Left lung (tissue), 10 donors: ENCODE measurements around the gene SDK1. TPM values are rescaled to one million over a fixed set of nuclear protein-coding genes. Genes with fewer than 3 reads are reported as not detected.
"Not testable (repeated sequence)": the region's sequence is repeated elsewhere in the genome, so short reads cannot be mapped to it uniquely, and the experiment has no call there.

Experiments used
- ATAC-seq: fragments of 200-7000 bp; cut with Tn5 transposase; one replicate; pipeline ENCODE4 v1.9.1; 2020; ENCODE audit warnings: moderate library complexity
- DNase-seq, 4 donors: peaks; one replicate each; pipeline ENCODE4 v3.0.0-alpha.2; 2013 to 2020
- H3K27ac ChIP-seq, 2 donors: fragments of 200-600 bp; sonication (generic) in 1 of 2; one replicate each; pipeline versions ENCODE4 v1.5.0 to v1.8.0; 2020 to 2021
- H3K27me3 ChIP-seq, 2 donors: fragments of 200-600 bp; sonication (generic) in 1 of 2; one replicate each; pipeline versions ENCODE4 v1.5.0 to v1.8.0; 2020 to 2021
- H3K36me3 ChIP-seq, 2 donors: fragments of 200-600 bp; sonication (generic) in 1 of 2; one replicate each; pipeline versions ENCODE4 v1.5.0 to v1.8.0; 2020 to 2021
- H3K4me1 ChIP-seq, 2 donors: fragments of 200-600 bp; one replicate each; pipeline ENCODE4 v1.8.0; 2021
- H3K4me3 ChIP-seq, 2 donors: fragments of 200-600 bp; sonication (generic) in 1 of 2; one replicate each; pipeline versions ENCODE4 v1.5.0 to v1.8.0; 2020 to 2021; ENCODE audit warnings: mild to moderate bottlenecking in 1 of 2
- H3K9me3 ChIP-seq, 2 donors: fragments of 200-600 bp; sonication (generic) in 1 of 2; one replicate each; pipeline versions ENCODE4 v1.5.0 to v1.8.0; 2020 to 2021
- CTCF ChIP-seq, 2 donors: fragments of 200-600 bp; sonication (generic) in 1 of 2; IDR thresholded peaks; one replicate each; pipeline versions ENCODE4 v1.5.0 to v1.8.0; 2021; ENCODE audit warnings: antibody characterized with exemption in 2 of 2
- intact Hi-C, 2 donors: fragments of 100-400 bp; cut with DNase I; formaldehyde crosslinking; loops; one replicate each; pipeline versions ENCODE4 v1.11.2 to v1.14.2; 2022
- polyA plus RNA-seq, 6 donors: library from polyadenylated mRNA; unstranded; fragments of 120-200 nt; gene quantifications; one replicate each; pipeline ENCODE4 v1.2.1, GENCODE V29; 2013; ENCODE audit not compliant: insufficient read length in 6 of 6
- total RNA-seq, 2 donors: library from RNA; stranded (reverse); fragmentation: NEBNext Ultra II Directional; extraction: Animal tissue kit (Norgen Biotek cat#: 25700); gene quantifications; one replicate each; pipeline ENCODE4 v1.2.1, GENCODE V29; 2021
- donor health status: DM: no; HTN: yes; CAD: no.
- donor health status: DM: no; HTN: no; CAD: no.

SDK1 gene
- total and polyA plus RNA-seq, 8 donors = 5.5 to 17.6 (median 13.0) TPM

DNA sequence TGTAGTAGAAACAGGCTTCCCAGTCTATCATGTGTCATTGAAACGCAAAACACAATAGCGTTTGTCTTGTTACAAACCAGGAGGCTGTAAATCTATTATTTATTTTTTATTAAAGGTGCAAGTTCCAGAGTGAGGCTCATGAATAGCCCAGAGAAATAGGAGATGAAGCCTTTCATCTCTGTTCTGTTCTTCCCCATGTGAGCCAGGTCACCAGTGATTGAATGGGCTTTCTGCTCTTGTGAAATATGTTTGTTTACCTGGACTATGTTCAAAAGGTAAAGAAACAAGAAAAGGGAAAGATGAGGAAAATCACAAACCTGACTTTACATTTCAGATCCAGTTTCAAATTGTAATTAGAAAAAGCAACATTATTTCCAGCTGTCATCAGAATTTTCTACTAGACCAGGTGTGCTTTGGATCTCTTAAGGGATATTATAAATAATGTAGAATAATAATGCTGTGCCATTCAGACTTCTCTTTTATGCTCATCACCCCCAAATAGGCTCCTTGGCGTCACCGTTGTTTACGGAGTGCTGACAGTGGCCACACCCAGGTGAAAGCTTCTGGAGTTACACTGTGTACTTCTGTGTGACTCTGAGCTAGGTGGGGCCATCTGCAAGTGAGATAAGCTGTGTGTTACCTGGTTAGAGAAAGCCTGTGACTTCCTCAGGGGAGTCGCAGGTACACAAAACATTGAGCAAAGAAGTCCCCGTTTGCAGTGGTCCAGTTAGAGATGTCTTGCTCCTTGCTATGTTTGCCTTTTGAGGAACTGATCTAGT, 274.9 kb downstream of the SDK1 start:
- Histone ChIP-seq H3K4me1 (no peaks in the 10 kb centered on the region), H3K36me3 (no peaks in the 10 kb centered on the region), H3K9me3 (peaks cover 0 to 29% of the 10 kb centered on the region in 2 donors), H3K27me3 (no peaks in the 10 kb centered on the region), H3K4me3 (no peak overlapping the region), H3K27ac (no peak overlapping the region)
- no peak for DNase-seq
- intact Hi-C loops = no loop called here
- no peak for ATAC-seq
- no peak for TF ChIP-seq CTCF (IDR thresholded peaks at IDR 0.05)

DNA sequence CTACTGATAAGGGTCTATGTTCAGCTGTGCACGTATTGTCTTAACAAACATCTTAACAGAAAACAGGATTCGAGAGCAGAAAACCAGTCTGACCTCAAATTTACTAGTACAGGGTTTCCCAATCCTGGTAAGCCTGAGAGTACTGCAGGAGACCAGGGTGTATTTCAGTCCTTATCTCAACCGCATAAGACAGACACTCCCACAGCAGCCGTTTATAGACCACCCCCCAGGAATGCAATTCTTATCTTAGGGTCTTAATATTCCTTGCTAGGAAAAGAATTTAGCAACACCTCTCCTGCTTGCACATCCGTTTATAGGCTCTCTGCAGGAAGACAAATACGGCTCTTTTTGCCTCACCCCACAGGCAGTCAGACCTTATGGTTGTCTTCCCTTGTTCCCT, 277.3 kb downstream of the SDK1 start:
- intact Hi-C loops = no loop called here
- H3K9me3 ChIP-seq = peaks cover 0 to 29% of the 10 kb centered on the region in 2 donors
- no peak for TF ChIP-seq CTCF (IDR thresholded peaks at IDR 0.05)
- H3K4me1 ChIP-seq = no peaks in the 10 kb centered on the region
- H3K36me3 ChIP-seq = no peaks in the 10 kb centered on the region
- H3K27ac ChIP-seq = no peak overlapping the region
- no peak for DNase-seq
- no peak overlapping the region for H3K4me3 ChIP-seq
- no peak for ATAC-seq
- H3K27me3 ChIP-seq = no peaks in the 10 kb centered on the region

GRCh38 chr7:3579638-3580219, 278.7 kb downstream of the SDK1 start:
- no peak for DNase-seq
- intact Hi-C loops = no loop called here
- TF ChIP-seq CTCF (IDR thresholded peaks at IDR 0.05) = no peak
- H3K9me3 ChIP-seq = peaks cover 0 to 29% of the 10 kb centered on the region in 2 donors
- no peaks in the 10 kb centered on the region for H3K27me3 ChIP-seq
- no peaks in the 10 kb centered on the region for H3K36me3 ChIP-seq
- H3K4me1 ChIP-seq = no peaks in the 10 kb centered on the region
- ATAC-seq = no peak
- no peak overlapping the region for H3K4me3 ChIP-seq
- no peak overlapping the region for H3K27ac ChIP-seq

DNA sequence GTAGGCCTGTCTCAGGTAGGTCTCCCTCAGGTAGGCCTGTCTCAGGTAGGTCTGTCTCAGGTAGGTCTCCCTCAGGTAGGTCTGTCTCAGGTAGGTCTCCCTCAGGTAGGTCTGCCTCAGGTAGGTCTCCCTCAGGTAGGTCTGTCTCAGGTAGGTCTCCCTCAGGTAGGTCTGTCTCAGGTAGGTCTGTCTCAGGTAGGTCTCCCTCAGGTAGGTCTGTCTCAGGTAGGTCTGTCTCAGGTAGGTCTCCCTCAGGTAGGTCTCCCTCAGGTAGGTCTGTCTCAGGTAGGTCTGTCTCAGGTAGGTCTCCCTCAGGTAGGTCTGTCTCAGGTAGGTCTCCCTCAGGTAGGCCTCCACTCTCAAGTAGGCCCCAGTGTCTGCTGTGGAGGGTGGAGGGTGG, 281.1 kb downstream of the SDK1 start:
- peaks cover 0 to 23% of the 10 kb centered on the region in 2 donors for H3K9me3 ChIP-seq
- intact Hi-C loops = not testable (repeated sequence)

GRCh38 chr7:3585826-3586225, 284.8 kb downstream of the SDK1 start:
- intact Hi-C loops = no loop called here
- DNase-seq (no peak), ATAC-seq (no peak)
- Histone ChIP-seq H3K27me3 (no peaks in the 10 kb centered on the region), H3K4me1 (no peaks in the 10 kb centered on the region), H3K27ac (no peak overlapping the region), H3K4me3 (no peak overlapping the region), H3K36me3 (no peaks in the 10 kb centered on the region), H3K9me3 (no peaks in the 10 kb centered on the region)
- no peak for TF ChIP-seq CTCF (IDR thresholded peaks at IDR 0.05)

More for the DNA sequence above, 281.1 kb downstream of the SDK1 start:
- not testable (repeated sequence) for H3K4me1 ChIP-seq, H3K27ac ChIP-seq, DNase-seq, ATAC-seq, H3K4me3 ChIP-seq, H3K27me3 ChIP-seq, H3K36me3 ChIP-seq
